H1 (cell line): ENCODE measurements around the gene KCNMB2. TPM values are rescaled to one million over a fixed set of nuclear protein-coding genes. Genes with fewer than 3 reads are reported as not detected.

ENCODE experiments used
- CTCF ChIA-PET: fragments of 300-600 bp; sonication (Branson Sonifier 250); formaldehyde crosslinking; loops from one replicate; lab custom pipeline; 2021; ENCODE audit not compliant: partially characterized antibody; lab: Charles Lee
- POLR2A ChIA-PET: fragments of 300-600 bp; sonication (Branson Sonifier 250); formaldehyde crosslinking; loops from one replicate; lab custom pipeline; 2021; ENCODE audit warnings: inconsistent platforms; ENCODE audit not compliant: partially characterized antibody; lab: Charles Lee
- DNase-seq, 2 experiments: peaks; one replicate each; pipeline versions ENCODE4 v3.0.0 to v3.0.0-alpha.2; 2010 to 2022; ENCODE audit warnings: low spot score in 2 of 2, low read depth in 1 of 2, mixed read lengths in 1 of 2
- FAIRE-seq: peaks from 2 replicates; lab custom pipeline; 2011; peaks lifted over from hg19 to GRCh38; lab: Jason Lieb, UNC
- H2AFZ ChIP-seq: 2 replicates; pipeline ENCODE4 v1.8.1; 2012; ENCODE audit warnings: low read length, inconsistent platforms
- H2AK5ac ChIP-seq: 2 replicates; pipeline ENCODE4 v1.6.1; 2013; ENCODE audit warnings: low read depth, low read length
- H2BK120ac ChIP-seq: replicated peaks from 2 replicates; pipeline ENCODE3; 2013; ENCODE audit warnings: low read depth, low read length, inconsistent platforms
- H2BK12ac ChIP-seq: 2 replicates; pipeline ENCODE4 v1.6.1; 2013; ENCODE audit warnings: low read depth, low read length
- H2BK15ac ChIP-seq: 2 replicates; pipeline ENCODE4 v1.6.1; 2013; ENCODE audit warnings: low read length
- H2BK20ac ChIP-seq: 2 replicates; pipeline ENCODE4 v1.6.1; 2013; ENCODE audit warnings: low read length
- H2BK5ac ChIP-seq: 2 replicates; pipeline ENCODE4 v1.6.1; 2013; ENCODE audit warnings: low read depth, low read length
- H3K14ac ChIP-seq: 2 replicates; pipeline ENCODE4 v1.6.1; 2013; ENCODE audit warnings: inconsistent platforms; ENCODE audit not compliant: insufficient read length
- H3K18ac ChIP-seq: 2 replicates; pipeline ENCODE4 v1.6.1; 2013; ENCODE audit warnings: low read length; ENCODE audit errors: extremely low read depth
- H3K23ac ChIP-seq: 2 replicates; pipeline ENCODE4 v1.6.1; 2013; ENCODE audit warnings: inconsistent platforms; ENCODE audit not compliant: insufficient read length
- H3K23me2 ChIP-seq: 2 replicates; pipeline ENCODE4 v1.6.1; 2013; ENCODE audit warnings: low read depth, low read length
- H3K27ac ChIP-seq: 2 replicates; pipeline ENCODE4 v1.6.1; 2011; ENCODE audit warnings: low read depth, low read length, inconsistent platforms
- H3K27me3 ChIP-seq, 4 experiments: replicated peaks in 1 of 4; 1 replicate in 1 of 4; 2 replicates in 3 of 4; pipeline versions ENCODE4 v1.6.1 to v1.8.1; 2011 to 2013; ENCODE audit warnings: low read length in 3 of 4, mild to moderate bottlenecking in 3 of 4, inconsistent platforms in 2 of 4, mixed read lengths in 2 of 4, moderate library complexity in 1 of 4; ENCODE audit not compliant: control insufficient read depth in 3 of 4, insufficient read depth in 3 of 4; ENCODE audit errors: extremely low read depth in 1 of 4
- H3K36me3 ChIP-seq, 4 experiments: 2 replicates each; pipeline versions ENCODE4 v1.6.1 to v1.8.1; 2011 to 2013; ENCODE audit warnings: mild to moderate bottlenecking in 4 of 4, low read length in 3 of 4, moderate library complexity in 2 of 4, control low read depth in 1 of 4, inconsistent platforms in 1 of 4; ENCODE audit not compliant: insufficient read depth in 4 of 4, control insufficient read depth in 2 of 4
- H3K4ac ChIP-seq: replicated peaks from 2 replicates; pipeline ENCODE3; 2013; ENCODE audit warnings: low read length, low read depth, mixed read lengths, inconsistent platforms; ENCODE audit not compliant: insufficient read length
- H3K4me1 ChIP-seq, 4 experiments: replicated peaks in 1 of 4; 1 replicate in 1 of 4; 2 replicates in 3 of 4; pipeline versions ENCODE4 v1.6.1 to v1.8.1; 2011 to 2013; ENCODE audit warnings: low read length in 3 of 4, inconsistent platforms in 2 of 4, mixed read lengths in 1 of 4; ENCODE audit not compliant: insufficient read depth in 4 of 4, control insufficient read depth in 3 of 4
- H3K4me2 ChIP-seq, 2 experiments: 2 replicates each; pipeline versions ENCODE4 v1.6.1 to v1.8.1; 2011 to 2013; ENCODE audit warnings: low read depth in 2 of 2, low read length in 2 of 2, control low read depth in 1 of 2, inconsistent platforms in 1 of 2, mild to moderate bottlenecking in 1 of 2; ENCODE audit not compliant: insufficient read depth in 1 of 2
- H3K4me3 ChIP-seq, 4 experiments: fragments of 200-600, 300-600 bp in 1 of 4; sonication (generic), shearing (Covaris generic), sonication (Bioruptor Twin) in 1 of 4; 2 replicates each; pipeline versions ENCODE4 v1.5.1 to v1.8.1; 2011 to 2016; ENCODE audit warnings: low read length in 4 of 4, low read depth in 3 of 4, control low read depth in 2 of 4, inconsistent platforms in 2 of 4, mild to moderate bottlenecking in 2 of 4, mixed read lengths in 1 of 4, moderate library complexity in 1 of 4; ENCODE audit not compliant: insufficient read depth in 2 of 4; ENCODE audit errors: extremely low read depth in 1 of 4
- H3K56ac ChIP-seq: replicated peaks from 2 replicates; pipeline ENCODE3; 2013; ENCODE audit warnings: low read depth, mild to moderate bottlenecking, mixed read lengths, low read length, inconsistent platforms; ENCODE audit not compliant: insufficient read length
- H3K79me1 ChIP-seq: 2 replicates; pipeline ENCODE4 v1.6.1; 2013; ENCODE audit warnings: low read depth, low read length, control low read depth
- H3K79me2 ChIP-seq, 2 experiments: 2 replicates each; pipeline versions ENCODE4 v1.6.1 to v1.8.1; 2012 to 2013; ENCODE audit warnings: low read length in 2 of 2, mild to moderate bottlenecking in 2 of 2, inconsistent platforms in 1 of 2; ENCODE audit not compliant: insufficient read depth in 2 of 2, control insufficient read depth in 1 of 2
- H3K9ac ChIP-seq, 4 experiments: replicated peaks in 1 of 4; 1 replicate in 1 of 4; 2 replicates in 3 of 4; pipeline versions ENCODE4 v1.6.1 to v1.8.1; 2011 to 2013; ENCODE audit warnings: low read depth in 3 of 4, low read length in 3 of 4, control low read depth in 2 of 4, mild to moderate bottlenecking in 2 of 4, moderate library complexity in 2 of 4, inconsistent platforms in 1 of 4; ENCODE audit errors: extremely low read depth in 1 of 4
- H3K9me3 ChIP-seq, 2 experiments: 2 replicates each; pipeline versions ENCODE4 v1.6.1 to v1.8.1; 2012 to 2013; ENCODE audit warnings: mild to moderate bottlenecking in 2 of 2, moderate library complexity in 2 of 2, control low read depth in 1 of 2, inconsistent platforms in 1 of 2, low read depth in 1 of 2, low read length in 1 of 2, mixed read lengths in 1 of 2; ENCODE audit not compliant: insufficient read depth in 2 of 2
- H4K20me1 ChIP-seq, 2 experiments: replicated peaks in 1 of 2; 2 replicates each; pipeline versions ENCODE3 to v1.8.1; 2011 to 2013; ENCODE audit warnings: inconsistent platforms in 2 of 2, low read length in 2 of 2, mild to moderate bottlenecking in 1 of 2; ENCODE audit not compliant: insufficient read depth in 2 of 2, control insufficient read depth in 1 of 2
- H4K5ac ChIP-seq: 2 replicates; pipeline ENCODE4 v1.6.1; 2013; ENCODE audit warnings: low read length, low read depth, mixed read lengths, inconsistent platforms; ENCODE audit not compliant: insufficient read length
- H4K8ac ChIP-seq: 2 replicates; pipeline ENCODE4 v1.8.0; 2013; ENCODE audit warnings: mild to moderate bottlenecking, moderate library complexity, low read length, inconsistent platforms; ENCODE audit not compliant: insufficient read depth; ENCODE audit errors: extremely low read depth
- H4K91ac ChIP-seq: replicated peaks from 2 replicates; pipeline ENCODE3; 2013; ENCODE audit warnings: low read length, mixed read lengths, inconsistent platforms; ENCODE audit not compliant: insufficient read length
- BCL11A ChIP-seq, 2 experiments: IDR thresholded peaks; one replicate each; pipeline ENCODE4 v1.6.1; 2011; ENCODE audit warnings: low read depth in 2 of 2, low read length in 2 of 2, mild to moderate bottlenecking in 2 of 2
- CBX8 ChIP-seq: fragments of 300-800, 300-1000 bp; sonication (generic); IDR thresholded peaks from 2 replicates; pipeline ENCODE4 v1.7.1; 2016; ENCODE audit warnings: low read depth, low read length, borderline replicate concordance
- KDM4A ChIP-seq: IDR thresholded peaks from one replicate; pipeline ENCODE4 v1.7.1; 2012; ENCODE audit warnings: low read depth, mild to moderate bottlenecking, moderate library complexity, low read length, inconsistent platforms; ENCODE audit not compliant: severe bottlenecking
- POLR2A ChIP-seq, 2 experiments: IDR thresholded peaks; 1 replicate in 1 of 2; 2 replicates in 1 of 2; pipeline ENCODE4 v1.6.1; 2011; ENCODE audit warnings: low read depth in 2 of 2, low read length in 2 of 2, mild to moderate bottlenecking in 2 of 2; ENCODE audit errors: control extremely low read depth in 1 of 2
- POLR2AphosphoS5 ChIP-seq: IDR thresholded peaks from 2 replicates; pipeline ENCODE4 v1.6.1; 2011; ENCODE audit warnings: low read depth, low read length
- RAD21 ChIP-seq, 2 experiments: IDR thresholded peaks in 1 of 2; conservative IDR thresholded peaks in 1 of 2; 2 replicates each; pipeline ENCODE4 v1.6.1; 2011; ENCODE audit warnings: low read depth in 2 of 2, low read length in 2 of 2, improper control_type of control experiment in 1 of 2, inconsistent platforms in 1 of 2, mild to moderate bottlenecking in 1 of 2, moderate library complexity in 1 of 2
- RNF2 ChIP-seq: fragments of 200-900, 300-1000 bp; sonication (generic); IDR thresholded peaks from 2 replicates; pipeline ENCODE4 v1.7.1; 2016; ENCODE audit warnings: borderline replicate concordance, low read depth, mild to moderate bottlenecking, antibody characterized with exemption, low read length; ENCODE audit not compliant: poor library complexity, severe bottlenecking; ENCODE audit errors: missing control alignments
- SIN3A ChIP-seq, 2 experiments: IDR thresholded peaks in 1 of 2; conservative IDR thresholded peaks in 1 of 2; 2 replicates each; pipeline ENCODE4 v1.6.1; 2011 to 2012; ENCODE audit warnings: low read length in 2 of 2, improper control_type of control experiment in 1 of 2, low read depth in 1 of 2, mild to moderate bottlenecking in 1 of 2
- SIRT6 ChIP-seq: IDR thresholded peaks from one replicate; pipeline ENCODE4 v1.7.1; 2012; ENCODE audit warnings: low read length, inconsistent platforms
- TAF7 ChIP-seq: optimal IDR thresholded peaks from 2 replicates; pipeline ENCODE3; 2011; ENCODE audit warnings: low read depth, mild to moderate bottlenecking, inconsistent platforms, low read length, moderate library complexity, borderline replicate concordance
- TCF12 ChIP-seq: IDR thresholded peaks from 2 replicates; pipeline ENCODE4 v1.6.1; 2011; ENCODE audit warnings: low read depth, mild to moderate bottlenecking, low read length
- YY1 ChIP-seq: IDR thresholded peaks from 2 replicates; pipeline ENCODE4 v1.6.1; 2011; ENCODE audit warnings: low read depth, mild to moderate bottlenecking, low read length
- WGBS, 2 experiments: shearing (Covaris generic) in 1 of 2; methylation state at CpG; one replicate each; pipeline versions ENCODE4 v1.1.6 to v1.1.7; 2013 to 2015; ENCODE audit warnings: low lambda C conversion rate in 2 of 2, mixed read lengths in 2 of 2, inconsistent platforms in 1 of 2, low coverage in 1 of 2, missing lambda C conversion rate in 1 of 2; ENCODE audit not compliant: insufficient replicate concordance in 2 of 2, insufficient coverage in 1 of 2, insufficient read length in 1 of 2; ENCODE audit errors: extremely low coverage in 1 of 2, missing lambda C conversion rate in 1 of 2; 5-methylcytosine and 5-hydroxymethylcytosine counted together
- polyA plus RNA-seq, 7 experiments: library from polyadenylated mRNA; depleted of rRNA in 3 of 7; stranded (reverse) in 5 of 7; unstranded in 2 of 7; fragments of >200 nt in 5 of 7; fragments of 200-250 nt in 2 of 7; gene quantifications; 1 replicate in 5 of 7; 2 replicates in 1 of 7; 4 replicates in 1 of 7; pipeline versions ENCODE4 v1.2.1 to v1.2.3, GENCODE V29; 2011 to 2013; ENCODE audit warnings: missing spikeins in 2 of 7, mixed read lengths in 2 of 7
- total RNA-seq: library from RNA; stranded (reverse); fragmentation: NEBNext Ultra II Directional; extraction: Animal tissue kit (Norgen Biotek cat#: 25700); gene quantifications from 2 replicates; pipeline ENCODE4 v1.2.1, GENCODE V29; 2021

The KCNMB2 gene
- total and polyA plus RNA-seq, 2 of the 8 experiments (the other 6 are each of a cell fraction or from before 2014, with no cell fraction given), result not detected

DNA sequence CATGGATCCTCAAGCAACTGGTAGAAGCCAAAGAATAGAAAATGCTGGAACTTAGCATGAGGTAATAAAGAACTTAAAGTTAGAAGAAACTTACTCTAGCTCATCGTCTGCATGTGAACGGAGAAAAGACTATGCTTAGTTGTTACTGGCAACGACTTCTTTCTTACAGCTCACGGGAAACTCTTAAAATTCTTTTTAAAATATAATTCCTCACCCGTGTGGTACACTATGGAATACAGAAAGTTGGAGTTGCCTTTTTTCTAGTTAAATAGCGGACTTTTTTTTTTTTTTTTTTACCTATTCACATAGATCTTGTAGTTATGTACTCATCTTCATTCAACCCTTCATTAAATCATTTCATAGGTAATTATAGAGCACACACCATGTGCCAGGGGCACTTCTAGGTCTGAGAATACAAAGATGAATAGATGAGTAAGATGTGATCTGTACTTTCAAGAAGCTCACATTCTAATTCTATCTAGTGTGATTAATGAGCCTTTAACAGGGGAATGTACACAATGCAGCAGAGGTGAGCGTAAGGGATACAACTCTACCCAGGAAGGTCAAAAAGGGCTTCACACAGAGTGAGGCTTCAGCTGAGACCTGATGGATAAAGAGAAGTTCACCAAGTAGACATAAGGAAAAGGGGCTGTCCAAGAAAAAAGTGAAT lies 18.4 kb upstream of the KCNMB2 start:
- DNase-seq (no peak), FAIRE-seq (no peak)
- Histone ChIP-seq H3K9ac (no peak overlapping the region), H3K23me2 (no peaks in the 10 kb centered on the region), H2BK5ac (no peak overlapping the region), H3K27ac (no peak overlapping the region), H2BK120ac (no peak overlapping the region), H4K20me1 (no peaks in the 10 kb centered on the region), H2AFZ (no peak overlapping the region), H3K14ac (no peak overlapping the region), H3K4me3 (no peak overlapping the region), H3K79me2 (no peaks in the 10 kb centered on the region), H2AK5ac (no peak overlapping the region), H3K4me1 (no peaks in the 10 kb centered on the region), H3K23ac (no peak overlapping the region), H3K18ac (no peak overlapping the region), H3K4ac (no peak overlapping the region), H3K27me3 (no peaks in the 10 kb centered on the region), H2BK20ac (no peak overlapping the region), H3K79me1 (no peaks in the 10 kb centered on the region), H4K91ac (no peak overlapping the region), H2BK15ac (no peak overlapping the region), H3K9me3 (no peaks in the 10 kb centered on the region), H3K36me3 (no peaks in the 10 kb centered on the region), H3K4me2 (no peak overlapping the region), H3K56ac (no peak overlapping the region), H4K5ac (no peak overlapping the region), H2BK12ac (no peak overlapping the region), H4K8ac (no peak overlapping the region)
- 98% methylated on average over 7 of the region's 7 CpGs; no CpG with 5 or more reads in 1 of the 2 experiments for WGBS, 2 experiments
- POLR2A ChIA-PET, result no interaction called here
- CTCF ChIA-PET, result no interaction called here
- TF ChIP-seq RAD21 (IDR thresholded peaks at IDR 0.05 in 1 of 2, conservative IDR thresholded peaks at IDR 0.05 in 1 of 2; ENCODE audit: low read depth in 2 of 2, low read length in 2 of 2) (no peak), POLR2AphosphoS5 (no peak), POLR2A (IDR thresholded peaks at IDR 0.05; ENCODE audit: control extremely low read depth in 1 of 2, low read depth in 2 of 2, low read length in 2 of 2) (no peak), YY1 (no peak), BCL11A (IDR thresholded peaks at IDR 0.05; ENCODE audit: low read depth in 2 of 2, low read length in 2 of 2) (no peak), CBX8 (no peak), TCF12 (no peak), SIN3A (conservative IDR thresholded peaks at IDR 0.05 in 1 of 2, IDR thresholded peaks at IDR 0.05 in 1 of 2; ENCODE audit: low read depth in 1 of 2, low read length in 2 of 2) (no peak), KDM4A (no peak), RNF2 (no peak), TAF7 (no peak), SIRT6 (no peak)
